Neuron (in vitro differentiated cells): ENCODE data around the gene MAD2L1BP.
"Not testable (repeated sequence)": the region's sequence is repeated elsewhere in the genome, so short reads cannot be mapped to it uniquely, and the experiment has no call there.

Experiments used
- H2AFZ ChIP-seq: one replicate; pipeline ENCODE4 v1.6.1; 2013; ENCODE audit warnings: low read depth, mild to moderate bottlenecking, inconsistent platforms, low read length, moderate library complexity
- H3K27me3 ChIP-seq: one replicate; pipeline ENCODE4 v1.6.1; 2013; ENCODE audit warnings: low read length; ENCODE audit not compliant: insufficient read depth
- H3K36me3 ChIP-seq: one replicate; pipeline ENCODE4 v1.6.1; 2013; ENCODE audit warnings: low read length; ENCODE audit not compliant: insufficient read depth
- H3K4me1 ChIP-seq: one replicate; pipeline ENCODE4 v1.6.1; 2013; ENCODE audit warnings: low read length; ENCODE audit not compliant: insufficient read depth
- H3K4me3 ChIP-seq: 2 replicates; pipeline ENCODE4 v1.5.1; 2013; ENCODE audit warnings: mild to moderate bottlenecking, low read length, moderate library complexity
- H3K9me3 ChIP-seq: one replicate; pipeline ENCODE4 v1.6.1; 2013; ENCODE audit warnings: low read length

Gene MAD2L1BP

DNA sequence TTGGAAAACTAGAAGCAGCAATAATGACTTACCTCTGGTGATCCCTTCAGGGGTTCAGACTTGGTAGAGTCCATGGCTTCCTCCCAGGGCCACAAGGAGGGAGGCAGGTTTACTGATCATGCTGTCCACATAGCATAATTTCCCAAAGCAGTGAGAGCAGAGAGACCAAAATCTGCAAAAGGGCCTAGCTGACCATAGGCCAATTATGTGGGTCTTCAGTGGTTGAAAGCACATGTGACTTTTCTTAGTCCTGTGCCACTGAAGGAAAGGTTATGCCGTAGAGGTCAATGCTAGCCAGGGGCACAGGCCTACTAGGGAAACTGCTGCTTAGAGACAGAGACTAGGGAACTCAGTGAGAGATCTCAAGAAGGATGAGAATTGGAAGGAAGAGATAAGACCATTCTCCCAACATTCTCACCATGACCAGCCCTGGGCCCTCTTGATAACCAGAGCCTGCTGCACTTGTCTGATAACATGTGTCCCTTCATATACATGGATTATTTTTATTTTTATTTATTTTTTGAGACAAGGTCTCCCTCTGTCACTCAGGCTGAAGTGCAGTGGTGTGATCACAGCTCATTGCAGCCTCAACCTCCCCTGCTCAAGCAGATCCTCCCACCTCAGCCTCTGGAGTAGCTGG is 4.5 kb upstream of the MAD2L1BP start:
- H3K36me3 ChIP-seq = peaks cover 2% of the 10 kb centered on the region
- no peak overlapping the region for H2AFZ ChIP-seq
- peaks cover 13% of the 10 kb centered on the region for H3K4me1 ChIP-seq
- no peak overlapping the region for H3K4me3 ChIP-seq
- no peaks in the 10 kb centered on the region for H3K9me3 ChIP-seq
- no peaks in the 10 kb centered on the region for H3K27me3 ChIP-seq

GRCh38 chr6:43633002-43633401 is 2.6 kb upstream of the MAD2L1BP start:
- not testable (repeated sequence) for H2AFZ ChIP-seq, H3K36me3 ChIP-seq, H3K9me3 ChIP-seq, H3K4me3 ChIP-seq, H3K27me3 ChIP-seq
- H3K4me1 ChIP-seq = peaks cover 19% of the 10 kb centered on the region

DNA sequence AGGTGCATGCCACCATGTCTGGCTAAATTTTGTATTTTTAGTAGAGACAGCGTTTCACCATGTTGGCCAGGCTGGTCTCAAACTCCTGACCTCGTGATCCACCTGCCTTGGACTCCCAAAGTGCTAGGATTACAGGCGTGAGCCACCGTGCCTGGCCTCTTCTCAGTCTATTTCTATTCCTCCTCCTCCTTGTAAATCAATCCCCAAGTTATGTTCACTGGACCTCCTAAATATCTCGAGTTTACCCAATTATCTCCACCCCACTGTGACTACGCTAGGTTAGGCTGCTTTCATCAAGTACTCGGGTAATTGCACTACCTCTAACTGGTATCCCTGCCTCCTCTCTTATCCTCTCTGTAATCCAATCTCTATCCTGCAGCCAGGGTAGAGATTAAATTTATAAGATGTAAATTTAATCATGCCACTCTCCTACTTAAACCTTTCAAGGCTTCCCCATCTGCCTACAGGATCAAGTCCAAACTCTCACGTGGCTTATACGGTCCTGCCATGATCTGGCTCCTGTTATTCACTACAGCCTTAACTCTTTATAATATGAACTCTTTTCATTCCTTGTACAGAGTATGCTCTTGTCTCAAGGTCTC is 837 bp upstream of the MAD2L1BP start:
- peak overlapping the region; percentile 78 for H2AFZ ChIP-seq
- peaks cover 12% of the 10 kb centered on the region for H3K36me3 ChIP-seq
- H3K4me3 ChIP-seq = no peak overlapping the region
- no peaks in the 10 kb centered on the region for H3K27me3 ChIP-seq
- H3K4me1 ChIP-seq = peaks cover 14% of the 10 kb centered on the region
- H3K9me3 ChIP-seq = no peaks in the 10 kb centered on the region

- Histone ChIP-seq H2AFZ (peak overlapping the region; percentile 78), H3K36me3 (peaks cover 26% of the 10 kb centered on the region), H3K9me3 (no peaks in the 10 kb centered on the region), H3K4me1 (peaks cover 10% of the 10 kb centered on the region), H3K4me3 (peak overlapping the region; percentile 82), H3K27me3 (no peaks in the 10 kb centered on the region)
These were observed 644 bp downstream of the MAD2L1BP start for GRCh38 chr6:43636308-43636659.

DNA sequence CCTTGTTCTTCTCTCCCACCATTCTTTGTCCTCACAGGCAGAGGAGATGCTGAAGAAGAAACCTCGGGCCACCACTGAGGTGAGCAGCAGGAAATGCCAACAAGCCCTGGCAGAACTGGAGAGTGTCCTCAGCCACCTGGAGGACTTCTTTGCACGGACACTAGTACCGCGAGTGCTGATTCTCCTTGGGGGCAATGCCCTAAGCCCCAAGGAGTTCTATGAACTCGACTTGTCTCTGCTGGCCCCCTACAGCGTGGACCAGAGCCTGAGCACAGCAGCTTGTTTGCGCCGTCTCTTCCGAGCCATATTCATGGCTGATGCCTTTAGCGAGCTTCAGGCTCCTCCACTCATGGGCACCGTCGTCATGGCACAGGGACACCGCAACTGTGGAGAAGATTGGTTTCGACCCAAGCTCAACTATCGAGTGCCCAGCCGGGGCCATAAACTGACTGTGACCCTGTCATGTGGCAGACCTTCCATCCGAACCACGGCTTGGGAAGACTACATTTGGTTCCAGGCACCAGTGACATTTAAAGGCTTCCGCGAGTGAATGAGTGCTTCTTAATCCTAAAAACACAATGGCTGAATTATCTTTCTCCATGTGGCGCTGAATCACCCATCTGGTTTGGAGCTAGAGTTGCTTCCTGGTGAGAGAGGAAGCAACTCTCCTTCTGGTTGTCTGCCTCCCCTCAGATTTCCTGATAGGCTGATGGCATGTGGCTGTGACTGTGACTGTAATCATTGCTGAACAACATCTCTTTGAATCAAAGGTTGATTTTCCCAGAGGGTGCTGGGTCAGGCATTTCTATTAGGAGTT is 4.6 kb downstream of the MAD2L1BP start:
- H3K36me3 ChIP-seq = peaks cover 31% of the 10 kb centered on the region
- no peaks in the 10 kb centered on the region for H3K27me3 ChIP-seq
- H2AFZ ChIP-seq = no peak overlapping the region
- H3K4me1 ChIP-seq = peaks cover 10% of the 10 kb centered on the region
- no peak overlapping the region for H3K4me3 ChIP-seq
- no peaks in the 10 kb centered on the region for H3K9me3 ChIP-seq

DNA sequence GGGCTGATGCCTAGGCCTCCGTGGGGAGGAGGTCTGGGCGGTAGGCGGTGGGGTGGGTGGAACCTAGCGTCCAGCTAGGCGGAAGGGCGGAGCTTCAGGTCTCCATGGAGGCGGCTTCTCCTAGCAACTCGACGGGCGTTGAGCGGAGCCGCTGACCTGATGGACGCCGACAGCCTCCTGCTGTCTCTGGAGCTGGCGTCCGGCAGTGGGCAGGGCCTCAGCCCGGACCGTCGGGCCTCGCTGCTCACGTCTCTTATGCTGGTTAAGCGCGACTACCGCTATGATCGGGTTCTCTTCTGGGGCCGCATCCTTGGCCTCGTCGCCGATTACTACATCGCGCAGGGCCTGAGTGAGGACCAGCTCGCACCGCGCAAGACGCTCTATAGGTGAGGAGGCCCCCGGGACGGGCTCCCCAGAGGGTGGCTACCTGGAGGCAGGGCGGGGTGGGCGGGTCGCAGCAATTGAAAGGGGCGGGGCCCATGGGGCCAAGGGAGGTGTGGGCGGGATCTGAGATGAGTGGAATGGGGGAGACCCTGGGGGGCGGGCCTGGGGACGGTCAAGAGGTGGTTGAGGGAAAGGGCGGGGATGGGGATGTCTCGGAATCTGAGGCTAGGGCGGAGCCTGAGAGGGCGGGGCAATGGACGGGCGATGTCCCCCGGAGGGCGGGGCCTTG is 9.4 kb downstream of the MAD2L1BP start, which contains the start of gene RSPH9:
RSPH9 (plus strand) TSS at position 97 of the 673 bp plus-strand sequence; CDS start at position 160, 63 bp downstream.
- H2AFZ ChIP-seq = no peak within 1 kb of the TSS
- H3K27me3 ChIP-seq = no peaks in the 10 kb centered on the region
- no peaks in the 10 kb centered on the region for H3K9me3 ChIP-seq
- no peak within 1 kb of the TSS for H3K4me3 ChIP-seq
- peaks cover 17% of the 10 kb centered on the region for H3K36me3 ChIP-seq
- no peaks in the 10 kb centered on the region for H3K4me1 ChIP-seq

- Histone ChIP-seq H3K27me3 (no peaks in the 10 kb centered on the region), H2AFZ (no peak overlapping the region), H3K36me3 (peaks cover 12% of the 10 kb centered on the region), H3K9me3 (no peaks in the 10 kb centered on the region), H3K4me3 (no peak overlapping the region), H3K4me1 (no peaks in the 10 kb centered on the region)
These were observed 9.9 kb downstream of the MAD2L1BP start for GRCh38 chr6:43645613-43645964.

GRCh38 chr6:43647613-43648012 is 12.0 kb downstream of the MAD2L1BP start:
- H3K9me3 ChIP-seq = no peaks in the 10 kb centered on the region
- no peaks in the 10 kb centered on the region for H3K27me3 ChIP-seq
- no peaks in the 10 kb centered on the region for H3K4me1 ChIP-seq
- no peak overlapping the region for H2AFZ ChIP-seq
- H3K4me3 ChIP-seq = no peak overlapping the region
- no peaks in the 10 kb centered on the region for H3K36me3 ChIP-seq

DNA sequence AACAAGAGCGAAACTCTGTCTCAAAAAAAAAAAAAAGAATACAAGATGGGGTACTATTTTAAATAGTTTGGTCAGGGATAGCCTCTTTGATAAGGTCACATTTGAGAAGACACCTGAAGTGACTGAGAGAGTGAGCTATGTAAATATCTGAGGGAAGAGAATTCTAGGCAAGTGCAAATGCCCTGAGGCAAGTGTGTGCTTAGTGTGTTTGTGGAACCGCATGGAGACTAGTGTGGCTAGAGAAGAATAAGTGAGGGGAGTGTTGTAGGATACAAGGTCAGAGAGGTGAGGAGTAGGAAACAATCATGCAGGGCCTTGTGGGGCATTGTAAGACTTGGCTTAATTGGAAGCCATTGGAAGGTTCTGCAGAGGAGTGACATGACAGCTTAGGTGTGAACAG is 12.6 kb downstream of the MAD2L1BP start:
- H3K9me3 ChIP-seq = no peaks in the 10 kb centered on the region
- no peaks in the 10 kb centered on the region for H3K27me3 ChIP-seq
- no peak overlapping the region for H3K4me3 ChIP-seq
- H2AFZ ChIP-seq = no peak overlapping the region
- no peaks in the 10 kb centered on the region for H3K4me1 ChIP-seq
- no peaks in the 10 kb centered on the region for H3K36me3 ChIP-seq

GRCh38 chr6:43652822-43653221 is 17.2 kb downstream of the MAD2L1BP start:
- not testable (repeated sequence) for H3K27me3 ChIP-seq, H3K36me3 ChIP-seq, H2AFZ ChIP-seq, H3K4me3 ChIP-seq, H3K9me3 ChIP-seq, H3K4me1 ChIP-seq

- Histone ChIP-seq H2AFZ (no peak overlapping the region), H3K27me3 (no peaks in the 10 kb centered on the region), H3K9me3 (peaks cover 7% of the 10 kb centered on the region), H3K36me3 (no peaks in the 10 kb centered on the region), H3K4me1 (no peaks in the 10 kb centered on the region), H3K4me3 (no peak overlapping the region)
These were observed 21.7 kb downstream of the MAD2L1BP start for GRCh38 chr6:43657221-43657802.

- no peak overlapping the region for H2AFZ ChIP-seq
- no peaks in the 10 kb centered on the region for H3K4me1 ChIP-seq
- peaks cover 7% of the 10 kb centered on the region for H3K9me3 ChIP-seq
- H3K36me3 ChIP-seq = no peaks in the 10 kb centered on the region
- H3K27me3 ChIP-seq = no peaks in the 10 kb centered on the region
- H3K4me3 ChIP-seq = no peak overlapping the region
These were observed 22.5 kb downstream of the MAD2L1BP start for GRCh38 chr6:43658161-43658560.

DNA sequence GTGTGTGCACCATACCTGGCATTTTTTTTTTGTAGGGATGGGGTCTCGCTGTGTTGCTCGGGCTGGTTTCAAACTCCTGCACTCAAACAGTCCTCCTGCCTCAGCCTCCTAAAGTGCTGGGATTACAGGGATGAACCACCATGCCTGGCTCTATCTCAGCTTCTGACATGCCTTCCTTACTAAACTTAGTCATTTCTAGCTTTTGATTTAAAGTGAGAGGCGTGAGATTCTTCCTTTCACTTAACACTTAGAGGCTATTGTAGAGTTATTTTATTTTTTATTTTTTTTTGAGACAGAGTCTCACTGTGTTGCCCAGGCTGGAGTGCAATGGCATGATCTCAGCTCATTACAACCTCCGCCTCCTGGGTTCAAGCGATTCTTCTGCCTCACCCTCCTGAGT is 27.3 kb downstream of the MAD2L1BP start:
- not testable (repeated sequence) for H3K4me1 ChIP-seq, H3K9me3 ChIP-seq, H3K27me3 ChIP-seq, H3K36me3 ChIP-seq, H3K4me3 ChIP-seq, H2AFZ ChIP-seq
